Measurements from ENCODE around the gene HERC2.

HERC2 gene

GRCh38 chr15:28271697-28272260, 50.2 kb downstream of the HERC2 start:
- H4K20me1 ChIP-seq, result 0 out of 2 replicates have a peak, but pooled peaks cover 6% of the 10 kb centered on the region
- TF ChIP-seq Cebpa-rat (IDR thresholded peaks at IDR 0.05), result no peak
- H3K27ac ChIP-seq, result no peak overlapping the region
- H3K4me3 ChIP-seq, result no peak overlapping the region
- H3K36me3 ChIP-seq, result peaks cover 91% of the 10 kb centered on the region
- H3K4me1 ChIP-seq, result peaks cover 5% of the 10 kb centered on the region
- no peak overlapping the region for H3K4me2 ChIP-seq
- H3K27me3 ChIP-seq, result no peaks in the 10 kb centered on the region
- no peaks in the 10 kb centered on the region for H3K9me3 ChIP-seq
- no peak overlapping the region for H3K9ac ChIP-seq

DNA sequence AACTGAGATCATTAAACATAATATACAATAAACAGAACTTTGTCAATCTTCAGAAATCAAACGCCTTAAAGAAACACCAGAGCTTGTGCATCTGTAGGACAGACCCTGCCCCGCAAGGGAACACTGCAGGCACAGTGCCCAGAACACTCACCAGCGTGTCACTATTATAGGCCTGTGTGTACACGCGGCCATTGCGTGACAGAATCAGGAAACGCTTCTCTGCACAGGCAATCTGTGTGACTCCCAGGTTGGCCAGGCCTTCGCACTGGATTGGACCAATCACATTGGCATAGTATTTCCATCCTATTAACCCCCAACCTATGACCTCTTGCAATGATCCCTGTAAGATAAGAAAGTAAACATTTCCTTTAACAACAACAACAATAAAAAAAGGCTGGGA, 52.9 kb downstream of the HERC2 start:
- no peak for TF ChIP-seq Cebpa-rat (IDR thresholded peaks at IDR 0.05)
- H3K27me3 ChIP-seq, result no peaks in the 10 kb centered on the region

GRCh38 chr15:28267727-28268126, 54.3 kb downstream of the HERC2 start:
- no peaks in the 10 kb centered on the region for H3K9me3 ChIP-seq
- H3K9ac ChIP-seq, result no peak overlapping the region
- no peak overlapping the region for H3K27ac ChIP-seq
- H3K4me3 ChIP-seq, result no peak overlapping the region
- no peak overlapping the region for H3K4me2 ChIP-seq
- peaks cover 99% of the 10 kb centered on the region for H3K36me3 ChIP-seq
- peaks cover 11% of the 10 kb centered on the region for H3K4me1 ChIP-seq
- no peaks in the 10 kb centered on the region for H3K27me3 ChIP-seq
- H4K20me1 ChIP-seq, result peaks cover 13% of the 10 kb centered on the region
- TF ChIP-seq Cebpa-rat (IDR thresholded peaks at IDR 0.05), result no peak

More for the DNA sequence above, 52.9 kb downstream of the HERC2 start:
- H3K4me1 ChIP-seq, result peaks cover 9% of the 10 kb centered on the region
- H3K27ac ChIP-seq, result no peak overlapping the region
- peaks cover 97% of the 10 kb centered on the region for H3K36me3 ChIP-seq
- no peak overlapping the region for H3K9ac ChIP-seq
- no peak overlapping the region for H3K4me3 ChIP-seq
- H3K9me3 ChIP-seq, result no peaks in the 10 kb centered on the region
- H4K20me1 ChIP-seq, result peaks cover 10% of the 10 kb centered on the region
- H3K4me2 ChIP-seq, result no peak overlapping the region

GRCh38 chr15:28265334-28266019, 56.5 kb downstream of the HERC2 start:
- TF ChIP-seq Cebpa-rat (IDR thresholded peaks at IDR 0.05), result no peak
- H4K20me1 ChIP-seq, result peaks cover 29% of the 10 kb centered on the region
- H3K27ac ChIP-seq, result no peak overlapping the region
- H3K9me3 ChIP-seq, result no peaks in the 10 kb centered on the region
- peaks cover 94% of the 10 kb centered on the region for H3K36me3 ChIP-seq
- H3K9ac ChIP-seq, result no peak overlapping the region
- H3K4me3 ChIP-seq, result no peak overlapping the region
- peaks cover 23% of the 10 kb centered on the region for H3K4me1 ChIP-seq
- H3K27me3 ChIP-seq, result no peaks in the 10 kb centered on the region
- H3K4me2 ChIP-seq, result no peak overlapping the region

- no peak overlapping the region for H3K4me3 ChIP-seq
- H3K4me2 ChIP-seq, result no peak overlapping the region
- H3K4me1 ChIP-seq, result peaks cover 26% of the 10 kb centered on the region
- no peaks in the 10 kb centered on the region for H3K27me3 ChIP-seq
- H3K27ac ChIP-seq, result no peak overlapping the region
- H3K36me3 ChIP-seq, result peaks cover 93% of the 10 kb centered on the region
- peaks cover 40% of the 10 kb centered on the region for H4K20me1 ChIP-seq
- no peaks in the 10 kb centered on the region for H3K9me3 ChIP-seq
- H3K9ac ChIP-seq, result no peak overlapping the region
- no peak for TF ChIP-seq Cebpa-rat (IDR thresholded peaks at IDR 0.05)
Observed at GRCh38 chr15:28264166-28264565, 57.8 kb downstream of the HERC2 start.

DNA sequence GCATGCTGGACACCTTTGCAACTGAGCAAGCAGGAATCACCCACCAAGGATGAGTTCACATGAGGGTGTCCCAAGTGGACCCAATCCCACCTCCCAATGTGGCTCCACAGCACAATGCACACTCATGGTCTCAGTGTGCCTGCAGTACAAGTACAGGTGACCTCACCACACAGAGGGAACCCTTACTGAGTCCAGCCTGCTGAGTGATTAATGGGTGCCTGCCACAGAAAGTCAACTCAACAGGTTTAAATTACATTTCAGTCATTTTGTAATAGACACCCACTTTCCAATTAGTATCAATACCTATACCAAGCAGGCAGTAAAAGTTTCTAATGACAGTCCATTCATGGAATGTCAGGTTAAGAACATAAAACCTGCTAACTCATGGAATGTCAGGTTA, 59.5 kb downstream of the HERC2 start:
- H3K27me3 ChIP-seq, result no peaks in the 10 kb centered on the region
- no peaks in the 10 kb centered on the region for H3K9me3 ChIP-seq
- peaks cover 40% of the 10 kb centered on the region for H4K20me1 ChIP-seq
- no peak overlapping the region for H3K9ac ChIP-seq
- H3K4me2 ChIP-seq, result no peak overlapping the region
- no peak overlapping the region for H3K27ac ChIP-seq
- TF ChIP-seq Cebpa-rat (IDR thresholded peaks at IDR 0.05), result no peak
- peaks cover 91% of the 10 kb centered on the region for H3K36me3 ChIP-seq
- H3K4me3 ChIP-seq, result no peak overlapping the region
- peaks cover 26% of the 10 kb centered on the region for H3K4me1 ChIP-seq

DNA sequence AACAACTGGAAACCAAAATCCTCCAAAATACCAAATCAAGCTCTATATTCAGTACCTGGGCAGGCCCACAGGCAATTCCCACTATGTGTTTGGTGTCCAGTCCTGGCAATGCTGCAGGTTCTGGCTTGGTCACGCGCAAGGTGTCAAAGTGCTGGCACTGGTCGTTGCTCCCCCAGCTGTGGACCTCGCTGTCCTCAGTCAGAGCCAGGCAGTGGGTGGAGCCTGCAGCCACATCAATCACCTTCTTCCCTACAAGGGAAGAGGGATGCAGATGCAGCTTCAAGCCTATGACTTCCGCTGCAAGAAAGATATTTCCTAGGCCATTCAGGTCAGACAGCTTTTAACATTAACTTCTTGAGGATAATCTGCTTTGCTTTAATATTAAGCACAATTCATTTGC, 61.3 kb downstream of the HERC2 start:
- Histone ChIP-seq H4K20me1 (peaks cover 40% of the 10 kb centered on the region), H3K27ac (no peak overlapping the region), H3K4me3 (no peak overlapping the region), H3K9me3 (no peaks in the 10 kb centered on the region), H3K27me3 (no peaks in the 10 kb centered on the region), H3K9ac (no peak overlapping the region; the same call in 1 of the 2 replicates), H3K4me1 (peaks cover 26% of the 10 kb centered on the region), H3K4me2 (peak overlapping the region; percentile 33), H3K36me3 (peaks cover 90% of the 10 kb centered on the region)
- TF ChIP-seq Cebpa-rat (IDR thresholded peaks at IDR 0.05), result no peak

- Histone ChIP-seq H3K9me3 (no peaks in the 10 kb centered on the region), H4K20me1 (peaks cover 40% of the 10 kb centered on the region), H3K27ac (no peak overlapping the region), H3K4me3 (no peak overlapping the region), H3K9ac (no peak overlapping the region), H3K4me1 (peaks cover 22% of the 10 kb centered on the region), H3K27me3 (no peaks in the 10 kb centered on the region), H3K36me3 (peaks cover 90% of the 10 kb centered on the region), H3K4me2 (peak overlapping the region; percentile 33)
- TF ChIP-seq Cebpa-rat (IDR thresholded peaks at IDR 0.05), result no peak
Observed at GRCh38 chr15:28260317-28260716, 61.7 kb downstream of the HERC2 start.

DNA sequence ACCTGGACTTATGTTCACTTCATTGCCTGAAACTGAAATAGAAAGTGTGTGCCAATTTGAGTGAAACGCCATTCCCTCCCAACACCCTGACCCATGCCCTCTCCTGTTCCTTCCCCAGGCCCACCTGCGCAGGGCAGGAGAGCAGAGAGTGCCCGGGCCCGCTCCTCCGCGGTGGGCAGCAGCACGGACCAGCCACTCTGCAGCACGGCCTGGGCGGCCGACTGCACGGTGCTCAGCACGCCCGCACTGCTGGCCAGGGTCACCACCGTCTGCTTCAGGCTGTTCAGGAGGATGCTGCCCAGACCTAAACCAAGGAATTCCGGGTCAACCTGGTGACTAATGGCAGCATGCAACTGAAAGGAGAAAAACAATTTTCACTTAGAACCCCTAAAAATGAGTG, 66.0 kb downstream of the HERC2 start:
- Histone ChIP-seq H3K4me1 (peaks cover 8% of the 10 kb centered on the region), H3K27ac (no peak overlapping the region), H3K9me3 (0 out of 2 replicates have a peak, but pooled peaks cover 2% of the 10 kb centered on the region), H3K27me3 (no peaks in the 10 kb centered on the region), H3K4me3 (no peak overlapping the region), H4K20me1 (peaks cover 15% of the 10 kb centered on the region), H3K4me2 (no peak overlapping the region), H3K9ac (no peak overlapping the region), H3K36me3 (peaks cover 94% of the 10 kb centered on the region)
- no peak for TF ChIP-seq Cebpa-rat (IDR thresholded peaks at IDR 0.05)

GRCh38 chr15:28252831-28253230, 69.1 kb downstream of the HERC2 start:
- TF ChIP-seq Cebpa-rat (IDR thresholded peaks at IDR 0.05), result no peak
- H3K36me3 ChIP-seq, result peaks cover 90% of the 10 kb centered on the region
- H3K9ac ChIP-seq, result no peak overlapping the region
- no peak overlapping the region for H3K27ac ChIP-seq
- H3K27me3 ChIP-seq, result no peaks in the 10 kb centered on the region
- H3K4me3 ChIP-seq, result no peak overlapping the region
- no peaks in the 10 kb centered on the region for H3K4me1 ChIP-seq
- H3K9me3 ChIP-seq, result peaks cover 9% of the 10 kb centered on the region; the same call in 1 of the 2 replicates
- no peaks in the 10 kb centered on the region for H4K20me1 ChIP-seq
- no peak overlapping the region for H3K4me2 ChIP-seq
